Neural progenitor cell (in vitro differentiated cells): ENCODE measurements around the gene MIER2.

ENCODE experiments used
- CTCF ChIP-seq: fragments of 200-600 bp; sonication (generic); IDR thresholded peaks from 2 replicates; pipeline ENCODE4 v1.5.1; 2017; ENCODE audit warnings: antibody characterized with exemption, mild to moderate bottlenecking
- EZH2 ChIP-seq: fragments of 200-600 bp; sonication (generic); IDR thresholded peaks from 2 replicates; pipeline ENCODE4 v1.6.1; 2017; ENCODE audit warnings: antibody characterized with exemption, mild to moderate bottlenecking, moderate library complexity
- EZH2phosphoT487 ChIP-seq: fragments of 200-600 bp; sonication (generic); IDR thresholded peaks from 2 replicates; pipeline ENCODE4 v1.6.1; 2017; ENCODE audit warnings: antibody characterized with exemption

GRCh38 chr19:325937-326565 is 18.5 kb downstream of the MIER2 start:
- TF ChIP-seq CTCF = no peak
- TF ChIP-seq EZH2 = no peak
- TF ChIP-seq EZH2phosphoT487 = no peak
